ENCODE measurements around the gene PLD4. TPM values are rescaled to one million over a fixed set of nuclear protein-coding genes. Genes with fewer than 3 reads are reported as not detected.

Gene PLD4
- total RNA-seq, 1 donor from 2014 or later: 0.21 TPM

GRCh38 chr14:104957146-104958113 is 32.8 kb downstream of the PLD4 start:
- Mint-ChIP-seq H3K27ac (no peak overlapping the region), H3K4me3 (no peak overlapping the region), H3K36me3 (ENCODE audit: low read depth) (no peaks in the 10 kb centered on the region), H3K4me1 (ENCODE audit: low read depth) (no peaks in the 10 kb centered on the region), H3K9me3 (no peaks in the 10 kb centered on the region), H3K27me3 (ENCODE audit: insufficient read depth) (peaks cover 7% of the 10 kb centered on the region)
- intact Hi-C loops (cut with micrococcal nuclease): no loop called here
- no peak for DNase-seq (ENCODE audit: low spot score)

- no peaks in the 10 kb centered on the region for H3K36me3 Mint-ChIP-seq (ENCODE audit: low read depth)
- H3K9me3 Mint-ChIP-seq: no peaks in the 10 kb centered on the region
- no peak for DNase-seq (ENCODE audit: low spot score)
- no peak overlapping the region for H3K4me3 Mint-ChIP-seq
- no peaks in the 10 kb centered on the region for H3K4me1 Mint-ChIP-seq (ENCODE audit: low read depth)
- intact Hi-C loops (cut with micrococcal nuclease): no loop called here
- H3K27ac Mint-ChIP-seq: no peak overlapping the region
- peaks cover 22% of the 10 kb centered on the region for H3K27me3 Mint-ChIP-seq (ENCODE audit: insufficient read depth)
Measured at GRCh38 chr14:104964546-104964945, 39.9 kb downstream of the PLD4 start.

DNA sequence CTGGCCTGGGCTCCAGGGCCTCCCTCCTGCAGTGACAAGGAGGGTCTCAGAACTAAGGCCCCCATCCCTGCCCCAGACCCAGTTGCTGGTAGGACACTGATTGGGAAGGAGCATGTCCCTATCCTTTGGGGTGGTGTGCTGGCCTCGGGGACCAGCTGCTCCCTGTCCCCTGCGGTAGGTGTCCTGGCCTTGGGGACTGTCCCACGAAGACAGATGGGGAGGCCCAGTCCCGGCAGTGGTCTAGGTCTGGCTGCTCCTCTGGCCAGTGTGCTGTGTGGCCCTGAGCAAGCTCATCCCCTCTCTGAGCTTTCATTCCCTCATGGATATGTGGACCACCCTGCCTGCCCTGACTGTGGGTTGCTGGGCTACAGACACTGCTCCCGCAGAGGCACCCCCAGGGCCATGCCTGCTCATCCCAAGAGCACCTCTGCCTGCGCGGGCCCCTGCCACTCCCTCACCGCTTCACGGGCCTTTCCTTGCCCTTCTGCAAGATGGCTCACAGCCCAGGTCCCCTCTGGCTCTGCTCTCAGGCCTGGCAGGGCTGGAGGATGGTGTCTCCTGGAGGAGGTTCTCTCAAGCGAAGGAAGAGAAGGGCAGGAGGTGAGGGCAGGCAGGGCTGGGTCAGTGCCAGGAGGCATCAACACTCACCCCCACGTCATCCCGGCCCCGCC is 41.0 kb downstream of the PLD4 start:
- no peak for DNase-seq (ENCODE audit: low spot score)
- H3K27me3 Mint-ChIP-seq (ENCODE audit: insufficient read depth): peaks cover 16% of the 10 kb centered on the region
- H3K36me3 Mint-ChIP-seq (ENCODE audit: low read depth): no peaks in the 10 kb centered on the region
- intact Hi-C loops (cut with micrococcal nuclease): no loop called here
- no peaks in the 10 kb centered on the region for H3K4me1 Mint-ChIP-seq (ENCODE audit: low read depth)
- no peak overlapping the region for H3K4me3 Mint-ChIP-seq
- no peak overlapping the region for H3K27ac Mint-ChIP-seq
- no peaks in the 10 kb centered on the region for H3K9me3 Mint-ChIP-seq

- intact Hi-C loops (cut with micrococcal nuclease): no loop called here
- H3K9me3 Mint-ChIP-seq: no peaks in the 10 kb centered on the region
- no peak for DNase-seq (ENCODE audit: low spot score)
- no peak overlapping the region for H3K4me3 Mint-ChIP-seq
- no peaks in the 10 kb centered on the region for H3K36me3 Mint-ChIP-seq (ENCODE audit: low read depth)
- H3K4me1 Mint-ChIP-seq (ENCODE audit: low read depth): no peaks in the 10 kb centered on the region
- H3K27ac Mint-ChIP-seq: no peak overlapping the region
- peaks cover 16% of the 10 kb centered on the region for H3K27me3 Mint-ChIP-seq (ENCODE audit: insufficient read depth)
Measured at GRCh38 chr14:104966261-104966865, 41.7 kb downstream of the PLD4 start.

GRCh38 chr14:104966981-104967385 is 42.3 kb downstream of the PLD4 start:
- H3K27me3 Mint-ChIP-seq (ENCODE audit: insufficient read depth): peaks cover 18% of the 10 kb centered on the region
- H3K4me3 Mint-ChIP-seq: no peak overlapping the region
- H3K9me3 Mint-ChIP-seq: no peaks in the 10 kb centered on the region
- no peak for DNase-seq (ENCODE audit: low spot score)
- H3K27ac Mint-ChIP-seq: no peak overlapping the region
- intact Hi-C loops (cut with micrococcal nuclease): no loop called here
- no peaks in the 10 kb centered on the region for H3K4me1 Mint-ChIP-seq (ENCODE audit: low read depth)
- H3K36me3 Mint-ChIP-seq (ENCODE audit: low read depth): no peaks in the 10 kb centered on the region

DNA sequence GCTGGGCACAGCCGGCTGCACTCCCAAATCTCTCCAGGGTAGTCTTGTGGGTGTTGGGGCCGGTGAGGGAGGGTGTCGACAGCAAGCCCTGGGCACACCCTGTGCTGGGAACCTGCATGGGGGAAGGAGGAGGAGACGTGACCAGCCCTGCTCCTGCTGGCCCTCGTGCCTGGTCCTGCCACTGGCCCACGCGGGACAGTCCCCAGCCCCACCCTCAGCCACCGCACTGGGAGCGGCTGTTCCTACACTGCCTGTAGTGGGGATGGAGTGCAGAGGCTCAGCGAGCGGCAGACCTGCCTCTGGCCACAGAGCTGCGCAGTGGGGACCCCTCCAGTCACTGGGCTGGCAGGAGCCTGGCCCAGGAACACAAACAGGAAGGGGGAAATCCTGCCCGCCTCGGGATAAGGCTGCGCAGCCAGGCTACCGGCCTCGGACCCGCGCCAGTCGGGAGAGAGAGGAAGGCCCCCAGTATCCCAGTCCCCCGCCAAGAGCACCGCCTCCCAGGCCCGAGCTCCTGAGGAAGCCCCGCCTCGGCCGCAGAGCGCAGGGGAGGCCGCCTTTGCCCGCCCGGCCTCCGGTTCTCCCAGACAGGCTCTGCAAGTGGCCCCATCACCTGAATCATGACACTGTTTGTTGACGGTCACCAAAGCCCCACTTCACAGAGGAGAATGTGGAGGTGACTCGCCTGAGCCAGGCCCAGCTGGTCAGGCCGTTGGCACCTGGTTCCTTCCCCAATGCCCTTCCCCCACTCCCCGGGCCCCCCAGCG is 42.9 kb downstream of the PLD4 start:
- Mint-ChIP-seq H3K4me3 (no peak overlapping the region), H3K36me3 (ENCODE audit: low read depth) (no peaks in the 10 kb centered on the region), H3K27ac (no peak overlapping the region), H3K27me3 (ENCODE audit: insufficient read depth) (peaks cover 18% of the 10 kb centered on the region), H3K4me1 (ENCODE audit: low read depth) (no peaks in the 10 kb centered on the region), H3K9me3 (no peaks in the 10 kb centered on the region)
- no peak for DNase-seq (ENCODE audit: low spot score)
- intact Hi-C loops (cut with micrococcal nuclease): no loop called here

- no peaks in the 10 kb centered on the region for H3K9me3 Mint-ChIP-seq
- H3K4me1 Mint-ChIP-seq (ENCODE audit: low read depth): no peaks in the 10 kb centered on the region
- intact Hi-C loops (cut with micrococcal nuclease): no loop called here
- H3K27me3 Mint-ChIP-seq (ENCODE audit: insufficient read depth): peaks cover 18% of the 10 kb centered on the region
- no peak for DNase-seq (ENCODE audit: low spot score)
- H3K4me3 Mint-ChIP-seq: no peak overlapping the region
- H3K27ac Mint-ChIP-seq: no peak overlapping the region
- H3K36me3 Mint-ChIP-seq (ENCODE audit: low read depth): no peaks in the 10 kb centered on the region
Measured at GRCh38 chr14:104968153-104968527, 43.5 kb downstream of the PLD4 start.

DNA sequence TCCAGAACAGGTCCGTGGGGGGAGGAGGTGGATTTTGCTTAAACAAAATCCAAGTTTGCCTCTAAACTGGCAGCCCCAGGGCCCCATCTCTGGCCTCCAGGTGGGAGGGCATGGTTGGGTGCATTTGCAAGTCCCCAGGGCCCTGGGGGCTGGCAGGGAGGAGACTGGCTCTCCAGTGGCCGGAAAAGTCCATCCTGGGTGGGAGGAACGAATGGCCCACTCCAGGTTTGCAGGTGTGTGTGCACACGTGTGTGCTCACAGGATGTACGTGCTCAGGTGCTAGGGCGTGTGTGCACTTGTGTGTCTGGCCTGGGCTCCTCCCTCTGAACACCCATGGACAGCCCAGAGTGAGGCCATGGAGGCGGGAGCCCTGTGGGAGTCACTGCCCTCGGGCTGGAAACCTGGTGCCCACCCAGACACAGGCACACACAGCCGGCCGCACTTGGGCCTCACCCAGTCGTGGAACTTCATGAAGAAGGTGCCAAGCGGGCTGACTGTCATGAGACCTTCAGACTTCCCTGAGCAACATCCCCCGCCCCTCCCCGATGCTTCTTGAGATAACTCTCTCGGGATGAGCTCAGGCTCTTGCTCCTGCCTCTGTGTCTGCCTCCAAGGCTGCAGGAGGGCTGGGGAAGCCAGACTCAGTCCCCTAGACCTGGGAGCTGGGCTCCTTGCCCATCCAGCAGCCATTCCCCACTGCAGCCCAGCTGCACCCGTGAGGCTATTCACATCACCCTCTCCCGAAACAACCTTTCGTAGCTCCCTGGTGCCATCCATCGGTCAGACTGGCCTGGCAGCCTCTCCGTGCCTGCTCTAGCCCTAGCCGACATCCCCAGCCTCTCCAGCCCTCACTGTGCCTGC is 44.1 kb downstream of the PLD4 start:
- H3K4me3 Mint-ChIP-seq: no peak overlapping the region
- no peaks in the 10 kb centered on the region for H3K36me3 Mint-ChIP-seq (ENCODE audit: low read depth)

GRCh38 chr14:104969741-104970230 is 45.1 kb downstream of the PLD4 start:
- Mint-ChIP-seq H3K4me3 (no peak overlapping the region), H3K27ac (no peak overlapping the region), H3K4me1 (ENCODE audit: low read depth) (no peaks in the 10 kb centered on the region), H3K36me3 (ENCODE audit: low read depth) (no peaks in the 10 kb centered on the region), H3K9me3 (no peaks in the 10 kb centered on the region), H3K27me3 (ENCODE audit: insufficient read depth) (peaks cover 21% of the 10 kb centered on the region)
- intact Hi-C loops (cut with micrococcal nuclease): no loop called here
- no peak for DNase-seq (ENCODE audit: low spot score)

More for the DNA sequence above, 44.1 kb downstream of the PLD4 start:
- no peak for DNase-seq (ENCODE audit: low spot score)
- intact Hi-C loops (cut with micrococcal nuclease): no loop called here
- H3K9me3 Mint-ChIP-seq: no peaks in the 10 kb centered on the region
- no peaks in the 10 kb centered on the region for H3K4me1 Mint-ChIP-seq (ENCODE audit: low read depth)
- H3K27ac Mint-ChIP-seq: no peak overlapping the region
- peaks cover 18% of the 10 kb centered on the region for H3K27me3 Mint-ChIP-seq (ENCODE audit: insufficient read depth)

GRCh38 chr14:104970231-104971068 is 45.8 kb downstream of the PLD4 start:
- Mint-ChIP-seq H3K27ac (no peak overlapping the region), H3K36me3 (ENCODE audit: low read depth) (no peaks in the 10 kb centered on the region), H3K27me3 (ENCODE audit: insufficient read depth) (peaks cover 15% of the 10 kb centered on the region), H3K9me3 (no peaks in the 10 kb centered on the region), H3K4me3 (no peak overlapping the region), H3K4me1 (ENCODE audit: low read depth) (peaks cover under 1% of the 10 kb centered on the region)
- intact Hi-C loops (cut with micrococcal nuclease): no loop called here
- DNase-seq (ENCODE audit: low spot score): no peak

DNA sequence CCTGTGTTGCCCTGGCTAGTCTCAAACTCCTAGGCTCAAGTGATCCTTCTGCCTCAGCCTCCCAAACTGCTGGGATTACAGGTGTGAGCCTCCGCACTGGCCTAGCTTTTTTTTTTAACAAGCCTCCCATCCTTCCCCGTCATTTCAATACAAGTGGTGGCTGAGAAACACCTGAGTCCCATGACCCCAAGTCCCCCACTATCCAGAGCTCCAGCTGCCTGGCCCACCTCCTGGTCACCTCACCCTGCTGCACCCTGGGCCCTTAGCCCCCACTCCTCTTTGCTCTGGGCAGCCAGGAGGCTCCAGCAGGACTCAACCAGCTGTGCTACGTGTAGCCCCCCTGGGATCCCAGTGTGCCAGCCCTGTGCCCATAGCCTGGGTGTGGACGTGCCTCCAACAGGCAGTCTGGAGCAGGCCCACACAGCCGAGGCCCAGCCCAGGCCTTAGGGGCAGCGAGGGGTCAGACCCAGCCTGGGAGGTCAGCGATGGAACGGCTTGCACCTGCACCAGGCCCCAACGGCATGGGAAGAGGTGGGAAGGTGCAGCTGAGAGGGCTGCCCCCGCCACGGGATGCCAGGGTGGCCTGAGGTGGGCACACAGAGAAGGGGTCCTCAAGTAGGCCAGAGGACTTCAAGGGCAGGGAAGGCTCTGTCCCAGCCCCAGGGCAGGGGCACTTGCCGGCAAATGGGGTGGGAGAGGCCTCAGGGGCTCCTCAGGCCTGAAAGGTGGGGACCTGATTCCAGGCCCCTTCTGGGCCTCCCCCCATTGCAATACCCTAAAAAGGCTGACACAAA is 47.0 kb downstream of the PLD4 start:
- Mint-ChIP-seq H3K36me3 (ENCODE audit: low read depth) (no peaks in the 10 kb centered on the region), H3K27me3 (ENCODE audit: insufficient read depth) (peaks cover 15% of the 10 kb centered on the region), H3K4me3 (no peak overlapping the region), H3K9me3 (no peaks in the 10 kb centered on the region), H3K27ac (no peak overlapping the region), H3K4me1 (ENCODE audit: low read depth) (peaks cover 11% of the 10 kb centered on the region)
- DNase-seq (ENCODE audit: low spot score): no peak
- intact Hi-C loops (cut with micrococcal nuclease): no loop called here

Measured in activated T-helper 1 cell treated with anti-CD3 and anti-CD28 coated beads, Interleukin-12 subunit alpha, Interleukin-12 subunit beta, Interleukin-2, Interleukin-4 antibody, amounts not matched to agents 30 ng/mL and 10 ng/mL and 1 ng/mL, durations not matched to agents 14 hours and 24 hours and 36 hours (primary cell).